Activated effector memory CD4-positive, alpha-beta T cell treated with anti-CD3 and anti-CD28 coated beads, Interleukin-2, amount 50 U/mL, for 16 hours (primary cell): ENCODE measurements around the gene CCDC174.
"Not testable (repeated sequence)": the region's sequence is repeated elsewhere in the genome, so short reads cannot be mapped to it uniquely, and the experiment has no call there.

Experiments
- DNase-seq: peaks from one replicate; pipeline ENCODE4 v3.0.0-alpha.2; 2020

CCDC174 gene

DNA sequence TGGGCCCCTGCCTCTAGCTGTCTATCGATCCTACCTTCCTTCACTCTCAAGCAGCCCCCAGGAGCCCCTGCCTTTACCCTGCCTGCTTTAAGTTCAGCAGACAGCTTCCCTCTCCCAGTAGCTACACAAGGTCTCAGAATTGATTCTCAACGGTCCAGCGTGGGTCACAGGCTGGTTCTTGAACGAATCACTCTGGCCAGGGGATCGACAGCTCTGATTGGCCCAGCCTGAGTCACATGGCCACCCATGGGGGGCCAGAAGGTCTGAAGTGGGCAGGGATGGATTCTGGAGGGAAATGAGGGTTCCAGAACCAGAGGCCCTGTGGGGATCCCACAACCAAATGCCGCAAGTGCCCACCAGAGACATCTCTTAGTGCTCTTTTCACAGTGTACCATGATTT, 23.7 kb upstream of the CCDC174 start:
- DNase-seq: no peak

DNA sequence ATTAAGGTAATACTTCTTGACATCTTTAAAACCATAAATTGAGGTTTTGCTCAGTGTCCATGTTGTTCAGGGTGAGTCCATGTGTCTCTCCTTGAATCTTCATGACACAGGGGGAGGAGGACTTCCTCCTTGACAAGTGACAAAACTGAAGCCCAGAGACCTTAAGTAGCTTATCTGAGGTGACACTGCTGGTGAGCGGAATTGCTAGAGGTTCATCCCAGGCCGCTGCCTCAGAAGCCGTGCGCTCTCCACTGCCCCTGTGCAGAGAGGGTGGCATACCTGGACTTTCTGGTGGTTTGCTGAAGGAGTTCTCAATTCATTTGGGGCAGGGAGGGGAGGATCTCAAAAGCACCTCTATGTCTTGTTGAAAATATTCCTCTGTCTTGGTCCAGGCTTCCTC, 23.2 kb upstream of the CCDC174 start:
- DNase-seq: no peak

DNA sequence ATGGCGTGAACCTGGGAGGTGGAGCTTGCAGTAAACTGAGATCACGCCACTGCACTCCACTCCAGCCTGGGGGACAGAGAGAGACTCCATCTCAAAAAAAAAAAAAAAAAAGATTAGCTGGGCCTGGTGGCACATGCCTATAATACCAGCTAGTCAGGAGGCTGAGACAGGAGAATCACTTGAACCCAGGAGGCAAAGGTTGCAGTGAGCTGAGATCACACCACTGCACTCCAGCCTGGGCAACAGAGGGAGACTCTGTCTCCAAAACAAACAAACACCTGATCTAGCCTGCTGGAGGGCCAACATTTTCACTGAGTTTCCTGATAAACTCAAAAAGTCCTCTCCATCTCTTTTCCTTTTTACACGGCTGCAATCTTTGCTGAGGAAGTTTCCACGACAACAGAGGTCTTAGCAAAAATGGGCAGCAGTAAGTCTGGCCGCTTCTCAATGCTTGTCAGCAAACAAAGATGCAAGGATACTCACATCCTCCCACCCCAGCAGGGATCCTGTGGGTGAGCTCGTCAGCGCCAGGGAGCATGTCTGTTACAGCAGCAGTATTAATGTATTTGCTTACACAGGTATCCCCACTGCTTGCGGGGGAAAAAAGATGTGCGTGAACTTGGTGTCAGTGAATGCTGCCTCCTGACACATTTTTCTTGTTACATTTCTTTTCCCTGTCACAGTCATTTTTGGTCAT, 21.0 kb upstream of the CCDC174 start:
- no peak for DNase-seq

DNA sequence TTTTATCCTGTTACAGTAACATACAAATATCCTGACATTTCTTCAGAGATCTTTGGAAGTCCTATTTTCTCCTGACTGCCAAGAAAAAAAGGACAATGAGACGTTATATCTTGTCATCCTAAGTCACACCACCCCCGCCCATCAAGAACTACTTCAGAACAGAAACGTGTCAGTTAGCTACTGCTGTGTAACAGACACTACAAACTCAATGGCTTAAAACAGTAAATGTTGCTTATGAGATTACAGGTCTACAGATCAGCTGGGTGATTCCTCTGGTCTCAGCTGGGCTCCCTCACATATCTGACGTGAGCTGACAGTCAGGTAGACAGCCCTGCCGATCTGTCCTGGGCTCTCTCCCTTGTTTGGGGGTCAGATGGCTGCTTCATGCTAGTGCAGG, 20.5 kb upstream of the CCDC174 start:
- DNase-seq: no peak

DNA sequence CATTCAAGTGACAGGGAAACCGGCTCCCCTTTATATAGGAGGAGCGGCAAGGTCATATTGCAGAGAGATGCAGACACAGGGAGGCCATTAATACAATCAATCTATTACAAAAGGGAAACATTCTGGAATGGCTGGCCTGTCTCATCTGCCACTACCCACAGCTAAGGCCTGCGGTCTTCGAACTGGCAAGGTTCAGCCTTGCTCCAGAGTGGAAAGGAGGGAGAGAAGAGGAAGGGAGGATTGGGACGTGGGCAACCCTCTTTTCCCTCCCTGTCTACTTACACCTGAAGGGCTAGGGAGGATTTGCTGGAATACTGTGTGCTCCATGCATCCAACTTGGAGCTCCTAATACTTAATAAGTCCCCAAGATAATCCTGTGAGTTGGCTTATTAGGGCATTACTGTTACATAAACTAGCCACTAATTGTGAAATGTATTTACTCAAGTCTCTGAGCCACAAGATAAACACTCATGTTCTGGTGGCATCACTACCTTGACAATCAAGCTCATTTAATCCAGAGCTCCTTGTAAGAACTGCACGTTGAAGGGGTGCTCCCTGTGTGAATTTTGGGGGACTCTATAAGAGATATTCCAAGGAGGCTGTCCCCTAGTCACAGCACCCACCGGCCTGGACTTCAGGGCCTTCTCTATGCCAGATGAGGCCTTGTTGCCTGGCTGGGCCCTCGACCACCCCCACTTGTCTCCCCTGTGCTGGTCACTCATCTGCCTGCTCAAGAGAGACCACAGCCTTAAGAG, 19.7 kb upstream of the CCDC174 start:
- no peak for DNase-seq

DNA sequence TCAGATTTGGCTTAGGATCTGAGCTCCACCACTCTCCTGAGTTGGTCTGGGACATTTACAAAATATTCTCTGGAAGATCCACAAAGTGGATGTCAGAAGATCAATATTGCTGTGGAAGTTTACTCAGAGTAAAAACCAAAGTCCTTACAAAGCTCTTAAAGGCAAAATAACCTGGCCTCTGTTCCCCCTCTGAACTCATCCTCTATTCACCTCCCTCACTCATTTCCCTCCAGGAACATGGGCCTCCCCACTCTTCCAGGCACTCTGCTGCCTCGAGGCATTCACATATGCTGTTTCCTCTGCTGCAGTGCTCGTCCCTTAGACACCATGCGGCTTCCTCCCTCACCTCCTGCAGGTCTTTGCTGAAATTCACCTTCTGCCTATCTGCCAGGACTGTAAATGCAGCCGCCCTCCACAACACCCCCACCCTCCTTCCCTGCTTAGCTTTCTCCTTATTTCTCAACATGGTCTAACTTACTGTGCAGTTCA, 19.1 kb upstream of the CCDC174 start:
- no peak for DNase-seq

DNA sequence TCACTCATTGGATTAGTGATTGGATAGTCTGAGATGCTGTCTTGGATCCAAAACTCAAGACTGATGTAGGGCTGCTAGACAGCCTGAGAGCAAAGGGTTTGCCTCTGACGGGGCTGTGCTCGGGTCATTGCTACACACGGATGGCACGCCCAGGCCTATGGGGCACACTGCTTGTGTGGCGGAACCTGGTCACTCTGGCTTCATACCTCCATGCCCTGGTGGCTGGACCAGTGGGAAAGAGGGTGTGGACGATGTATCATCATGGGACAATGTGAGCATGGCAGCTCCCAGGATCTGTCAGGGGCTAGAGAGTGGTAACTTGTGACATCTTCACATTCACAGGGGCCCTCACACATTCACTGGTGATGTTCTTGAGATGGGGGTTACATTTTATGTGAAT, 18.1 kb upstream of the CCDC174 start:
- no peak for DNase-seq

DNA sequence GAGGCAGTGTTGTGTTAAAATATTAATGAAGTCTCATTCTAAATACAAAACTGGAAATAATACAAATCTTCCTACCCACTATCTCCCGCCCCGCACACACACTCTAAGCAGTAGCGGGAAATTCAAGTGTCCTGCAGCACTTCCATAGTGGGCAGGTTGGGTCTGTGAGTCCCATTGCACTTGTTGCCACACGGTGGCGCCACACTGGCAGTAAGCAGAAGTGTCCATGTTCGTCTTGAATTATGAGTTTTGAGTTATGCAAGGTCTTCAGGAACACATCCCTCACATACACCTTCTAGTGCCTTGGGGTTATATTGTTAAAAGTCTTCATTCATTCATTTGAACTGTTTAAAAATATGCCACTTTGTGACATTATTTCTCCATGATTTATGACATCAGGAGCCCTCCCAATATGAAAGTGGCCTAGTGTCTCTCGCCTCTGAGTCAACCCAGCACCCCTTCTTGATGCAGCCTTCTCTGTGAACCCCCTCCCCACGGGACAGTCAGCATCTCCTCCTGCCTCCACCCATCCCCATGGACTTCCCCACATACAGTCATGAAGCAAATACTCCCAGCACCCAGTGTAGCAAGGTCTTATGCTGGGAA, 17.6 kb upstream of the CCDC174 start:
- DNase-seq: peak; percentile 87

DNA sequence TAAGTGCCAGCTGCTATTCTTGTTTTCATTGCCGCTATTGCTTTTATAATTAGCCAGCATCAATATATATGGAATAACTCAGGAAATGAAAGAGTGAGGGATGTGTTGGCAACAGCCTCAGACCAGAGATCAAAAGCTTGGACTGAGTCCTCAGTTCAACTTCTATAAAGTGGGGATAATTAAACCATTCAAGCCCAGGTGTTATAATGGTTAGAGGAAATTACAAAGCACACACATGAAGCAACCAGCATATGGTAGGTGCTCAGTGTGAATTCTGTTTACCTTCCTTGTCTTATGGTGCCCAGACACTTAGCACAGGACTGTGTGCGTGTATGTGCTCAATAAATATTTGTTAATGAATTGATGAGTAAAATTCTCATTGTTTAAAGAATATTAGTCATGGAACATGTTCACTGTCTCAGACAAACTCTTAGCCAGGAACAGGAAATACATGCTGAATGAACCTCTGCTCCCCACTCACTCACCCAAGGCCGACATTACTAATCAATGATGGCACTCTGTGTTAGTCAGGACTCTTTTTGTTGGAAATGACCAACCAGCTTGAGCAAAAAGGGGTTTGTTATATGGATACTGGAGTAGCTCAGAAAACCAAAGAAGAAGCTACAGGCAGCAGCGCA, 16.7 kb upstream of the CCDC174 start:
- DNase-seq: no peak

DNA sequence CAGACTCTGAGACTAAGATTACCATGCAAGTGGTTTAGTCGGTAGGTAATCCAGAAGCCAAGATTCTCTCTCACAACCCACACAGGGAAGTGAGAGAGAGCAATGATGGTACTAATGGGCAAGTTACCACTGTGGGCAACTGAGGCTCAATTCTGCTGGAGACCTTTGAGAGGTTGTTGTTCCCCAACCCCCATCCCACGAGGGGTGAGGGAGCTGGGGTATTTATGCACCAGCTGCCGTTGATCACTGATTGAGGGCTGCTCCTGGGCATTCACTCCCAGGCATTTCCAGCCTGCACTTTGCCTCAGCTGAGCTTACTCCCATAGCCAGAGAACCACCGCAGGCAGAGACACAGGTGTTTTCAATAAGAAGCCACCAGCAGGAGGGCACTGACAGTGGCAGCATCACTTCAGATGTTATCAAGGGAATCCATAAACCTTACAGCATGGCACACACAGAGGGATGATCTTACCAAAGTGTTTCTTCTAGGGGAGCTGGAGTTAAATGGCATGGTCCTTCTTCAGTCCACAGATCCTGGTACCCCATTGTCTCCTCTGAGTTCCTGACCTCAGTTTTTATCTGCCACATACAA, 15.0 kb upstream of the CCDC174 start:
- no peak for DNase-seq

DNA sequence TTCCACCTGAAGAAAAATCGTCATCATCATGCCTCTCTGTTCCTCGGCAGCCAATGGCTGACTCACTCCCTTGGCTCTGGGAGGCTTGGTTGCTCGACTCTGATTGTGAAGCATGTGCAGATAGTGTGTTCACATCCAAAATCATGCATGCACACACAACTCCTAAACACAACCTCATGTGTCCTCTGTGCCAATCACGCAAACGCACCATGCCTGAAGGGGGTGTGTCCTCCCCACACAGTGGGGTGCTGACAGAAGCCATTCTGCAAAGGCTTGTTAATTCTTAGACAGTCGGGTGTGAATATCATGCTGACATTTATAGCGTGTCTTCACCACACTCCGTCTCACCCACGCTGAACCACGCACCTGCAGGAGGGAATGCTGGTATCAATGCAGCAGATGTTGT, 11.4 kb upstream of the CCDC174 start:
- no peak for DNase-seq

DNA sequence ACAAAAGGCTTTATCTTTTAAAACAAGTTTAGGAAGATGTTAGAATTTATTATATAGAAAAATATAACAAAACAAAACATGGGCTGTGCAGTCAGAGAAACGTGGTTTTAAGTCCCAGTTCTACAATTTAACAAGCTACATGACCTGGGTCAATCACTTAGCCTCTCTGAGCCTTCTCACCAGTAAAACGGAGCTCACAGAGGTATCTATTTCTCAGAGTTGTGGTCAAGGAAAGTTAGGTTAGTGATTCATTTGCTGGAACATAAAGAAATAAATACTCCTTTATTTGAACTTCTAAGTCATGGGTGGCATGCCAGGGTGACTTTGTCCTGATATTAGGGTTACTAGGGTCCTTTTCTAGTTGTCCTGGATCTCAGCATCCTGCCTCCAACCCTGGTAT, 10.8 kb upstream of the CCDC174 start:
- DNase-seq: no peak

DNA sequence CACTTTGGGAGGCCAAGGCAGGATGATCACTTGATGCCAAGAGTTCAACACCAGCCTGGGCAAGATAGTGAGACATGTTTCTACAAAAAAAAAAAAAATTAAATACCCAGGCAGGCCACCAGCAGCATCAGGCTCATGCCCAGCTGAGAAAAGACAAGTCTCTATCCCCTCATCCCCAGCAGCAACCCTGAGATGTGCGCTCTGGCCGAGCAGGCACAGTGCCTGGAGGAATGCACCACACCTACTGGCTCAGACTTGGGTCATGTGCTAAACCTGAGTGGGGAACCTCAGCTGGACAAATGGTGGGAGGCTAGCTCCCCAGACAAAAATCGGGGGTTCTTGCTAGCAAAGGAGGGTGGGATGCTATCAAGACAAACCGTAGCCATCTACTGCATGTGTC, 10.2 kb upstream of the CCDC174 start:
- no peak for DNase-seq

DNA sequence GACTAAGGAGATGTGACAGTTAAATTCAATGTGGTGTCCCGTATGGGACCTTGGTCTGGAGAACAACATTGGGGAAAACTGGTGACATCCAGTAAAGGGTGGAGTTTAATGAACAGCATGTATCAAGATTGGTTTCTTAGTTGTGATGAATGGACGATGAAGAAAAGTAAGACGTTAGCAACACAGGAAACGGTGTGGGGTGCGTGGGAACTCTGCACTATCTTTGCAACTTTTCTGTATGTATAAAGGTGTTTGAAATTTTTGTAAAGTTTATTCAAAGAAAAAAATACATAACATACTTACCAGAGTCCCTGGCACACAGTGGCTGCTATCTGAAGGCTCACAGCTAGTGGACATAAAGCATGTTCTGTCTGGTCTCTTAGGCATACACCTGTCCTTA, 6.1 kb upstream of the CCDC174 start:
- no peak for DNase-seq

DNA sequence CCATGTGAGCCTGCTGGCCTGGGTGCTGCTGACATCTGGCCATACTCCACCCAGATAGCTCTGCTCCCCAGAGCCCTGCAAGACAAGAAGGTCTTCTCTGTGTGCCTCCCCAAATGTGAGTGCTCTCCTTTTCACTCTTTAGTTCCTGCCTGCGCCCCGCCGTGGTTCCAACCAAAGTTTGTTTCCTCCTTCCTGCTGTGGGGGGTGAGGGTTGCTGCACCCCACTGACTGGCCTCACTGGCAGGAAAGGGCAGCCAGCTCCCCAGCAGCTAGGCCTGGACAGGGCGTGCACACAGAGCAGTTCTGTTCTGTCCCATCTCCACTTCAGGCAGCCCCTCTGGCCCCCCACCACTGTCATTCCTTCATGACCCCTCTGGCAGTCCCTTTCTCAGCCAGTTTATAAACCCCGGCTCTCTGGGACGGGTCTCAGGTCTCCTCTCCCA, 5.4 kb upstream of the CCDC174 start:
- DNase-seq: no peak

DNA sequence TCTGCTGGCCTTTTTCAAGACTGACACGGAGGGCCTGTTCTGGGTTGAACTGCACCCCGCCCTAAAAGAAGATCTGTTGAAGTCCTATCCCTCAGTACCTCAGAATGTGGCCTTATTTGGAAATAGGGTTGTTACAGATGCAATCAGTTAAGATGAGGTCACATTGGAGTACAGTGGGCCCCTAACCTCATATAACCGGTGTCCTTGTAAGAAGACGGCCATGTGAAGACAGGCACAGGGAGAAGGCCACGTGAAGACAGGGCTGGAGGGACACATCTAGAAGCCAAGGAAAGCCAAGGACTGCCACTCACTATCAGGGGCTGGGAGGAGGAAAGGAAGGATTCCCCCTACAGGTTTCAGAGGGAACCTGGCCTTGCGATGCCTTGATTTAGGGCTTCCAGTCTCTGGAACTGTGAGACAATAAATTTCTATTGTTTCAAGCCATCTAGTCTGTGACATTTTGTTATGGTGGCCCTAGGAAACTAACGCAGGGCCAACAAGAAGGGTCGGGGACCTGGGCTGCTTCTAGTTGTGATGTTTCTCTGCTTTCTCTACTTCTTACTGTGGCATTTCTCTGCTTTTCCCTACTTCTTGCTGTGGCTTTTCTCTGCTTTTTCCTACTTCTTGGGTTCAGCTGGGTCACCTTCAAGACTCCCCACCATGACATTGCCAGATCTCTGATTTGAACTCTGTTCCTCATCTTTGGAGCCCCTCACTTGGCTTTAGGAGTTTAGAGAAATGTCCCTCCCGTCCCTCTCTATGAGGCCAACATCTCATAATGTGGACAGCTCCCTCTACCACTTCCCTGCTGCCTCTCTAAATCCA, 4.8 kb upstream of the CCDC174 start:
- DNase-seq: no peak

DNA sequence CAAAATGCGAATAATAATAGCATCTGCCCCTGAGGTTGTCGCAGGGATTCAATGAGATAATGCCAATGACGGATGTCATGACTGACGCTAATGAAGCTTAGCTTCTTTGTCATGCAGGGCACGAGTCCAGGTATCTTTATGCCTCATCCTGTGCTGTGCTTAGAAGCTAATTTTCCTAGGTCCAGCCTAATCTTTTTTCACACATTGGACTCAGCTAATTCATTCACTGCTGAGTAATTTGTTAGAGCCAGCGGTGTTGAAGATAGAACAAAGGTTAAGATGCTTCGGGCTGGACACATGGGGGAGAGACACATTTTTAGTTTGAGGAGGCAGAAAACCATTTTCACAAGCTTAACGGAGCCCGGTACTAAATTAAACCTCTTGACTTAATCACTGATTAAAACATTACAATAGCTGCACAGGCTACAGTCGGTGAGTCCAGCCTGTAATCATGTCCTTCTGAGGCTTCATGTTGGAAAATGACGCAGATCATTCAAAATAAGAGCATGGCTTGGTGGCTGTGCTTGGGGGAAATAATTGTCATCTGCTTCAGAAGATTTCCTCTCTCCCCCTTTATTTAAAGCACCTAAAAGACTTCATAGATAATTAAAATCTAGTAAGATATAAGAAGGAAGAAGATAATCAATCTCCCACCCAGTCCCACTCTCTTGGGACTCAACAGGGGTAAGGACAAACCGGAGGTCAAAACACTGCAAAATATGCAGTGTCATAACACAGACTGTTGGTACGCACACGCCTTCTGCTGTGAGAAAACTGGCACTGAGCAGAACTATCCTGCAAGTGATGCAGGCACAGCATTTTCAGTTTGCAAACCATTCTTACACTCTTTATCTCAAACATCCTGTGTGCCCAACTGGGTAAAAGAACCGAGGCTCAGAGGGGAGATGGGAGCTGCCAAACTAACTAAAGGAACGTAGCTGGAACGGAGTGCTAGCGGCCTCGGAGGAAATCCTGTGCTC, 3.3 kb upstream of the CCDC174 start:
- no peak for DNase-seq

DNA sequence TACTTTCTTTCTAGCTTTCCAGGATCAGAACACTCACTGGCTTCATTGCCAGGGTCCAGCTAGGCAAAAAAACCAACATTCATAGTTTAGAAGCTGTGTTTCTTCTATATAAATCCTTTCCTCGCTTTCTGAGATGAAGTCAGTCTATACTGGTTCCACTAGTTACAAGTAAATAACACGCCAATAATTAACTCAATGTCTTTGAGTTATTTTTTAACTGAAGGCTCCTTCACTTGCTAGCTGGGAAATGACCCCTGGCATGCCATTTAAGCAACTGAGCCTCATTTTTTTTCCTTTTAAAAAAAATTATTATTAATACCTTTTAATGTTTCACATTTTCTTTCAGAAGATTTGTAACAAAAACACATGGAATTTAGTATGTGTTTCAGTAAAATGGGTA, 2.1 kb upstream of the CCDC174 start:
- DNase-seq: no peak

DNA sequence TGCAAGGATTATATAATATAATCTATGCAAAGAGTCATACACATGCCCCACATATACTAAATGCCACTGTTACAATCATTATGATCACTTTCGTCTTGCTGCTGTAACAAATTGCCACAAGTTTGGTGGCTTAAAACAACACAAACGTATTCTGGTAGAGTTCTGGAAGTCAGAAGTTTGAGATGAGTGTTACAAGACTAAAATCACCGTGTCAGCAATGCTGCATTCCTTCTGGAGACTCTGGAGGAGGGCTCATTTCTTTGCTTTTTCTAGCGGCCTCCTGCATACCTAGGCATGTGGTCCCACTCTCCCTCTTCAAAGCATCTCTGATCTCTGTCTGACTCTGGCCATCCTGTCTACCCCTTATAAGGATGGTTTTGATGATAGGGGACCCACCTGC, 1.4 kb upstream of the CCDC174 start:
- no peak for DNase-seq

DNA sequence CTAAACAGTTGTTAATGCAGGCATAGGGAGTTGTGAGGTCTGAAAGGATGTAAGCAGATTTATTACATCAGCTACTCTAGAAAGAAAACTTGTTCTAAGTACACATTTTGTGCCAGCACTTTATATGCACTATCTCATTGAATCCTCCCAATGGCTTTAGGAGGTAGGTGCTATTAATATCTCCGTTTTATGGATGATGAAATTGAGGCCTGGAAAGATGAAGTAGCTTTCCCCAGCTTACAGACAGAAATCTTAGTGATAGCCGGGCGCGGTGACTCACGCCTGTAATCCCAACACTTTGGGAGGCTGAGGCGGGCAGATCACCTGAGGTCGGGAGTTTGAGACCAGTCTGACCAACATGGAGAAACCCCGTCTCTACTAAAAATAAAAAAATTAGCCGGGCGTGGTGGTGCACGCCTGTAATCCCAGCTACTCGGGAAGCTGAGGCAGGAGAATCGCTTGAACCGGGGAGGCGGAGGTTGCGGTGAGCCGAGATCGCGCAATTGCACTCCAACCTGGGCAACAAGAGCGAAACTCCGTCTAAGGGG, 872 bp downstream of the CCDC174 start:
- not testable (repeated sequence) for DNase-seq

DNA sequence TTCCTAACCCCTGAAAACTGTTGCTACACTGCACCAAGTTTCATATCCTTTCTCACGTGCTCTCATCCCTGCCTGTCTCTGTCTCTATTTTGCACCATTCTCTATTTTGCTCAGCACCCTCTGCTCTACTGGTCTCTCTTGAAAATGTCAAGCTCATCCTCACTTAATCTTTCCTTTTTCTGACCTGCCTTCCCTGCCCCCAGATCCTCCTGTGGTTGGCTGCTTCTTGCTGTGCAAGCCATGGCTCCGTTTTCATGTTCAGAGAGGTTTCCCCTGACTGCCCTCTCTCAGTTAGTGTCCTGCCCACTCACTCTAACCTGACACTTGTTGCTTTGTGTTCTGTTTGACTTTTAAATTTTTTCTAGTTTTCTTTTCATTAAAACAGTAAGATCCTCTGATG, 6.0 kb downstream of the CCDC174 start:
- no peak for DNase-seq
